GM12892 (cell line): Measurements from ENCODE around the gene ZMYND19.
"Not testable (repeated sequence)": the region's sequence is repeated elsewhere in the genome, so short reads cannot be mapped to it uniquely, and the experiment has no call there.

ENCODE experiments used
- POLR2A ChIP-seq: IDR thresholded peaks from 2 replicates; pipeline ENCODE4 v1.6.1; 2011; ENCODE audit warnings: low read depth, low read length, control low read depth
- POLR2AphosphoS5 ChIP-seq: IDR thresholded peaks from 2 replicates; pipeline ENCODE4 v1.6.1; 2011; ENCODE audit warnings: low read depth, low read length, control low read depth

GRCh38 chr9:137622211-137622610 lies 31.9 kb upstream of the ZMYND19 start:
- TF ChIP-seq POLR2AphosphoS5, POLR2A: not testable (repeated sequence)
